ENCODE results near the gene SIRT3. TPM values are rescaled to one million over a fixed set of nuclear protein-coding genes. Genes with fewer than 3 reads are reported as not detected.

Gene SIRT3
- total RNA-seq, 1 experiment from 2014 or later = 37.5 TPM

- CTCF ChIA-PET = no interaction called here
- no peak for ATAC-seq
- no peak for DNase-seq (ENCODE audit: low read depth, low spot score)
- intact Hi-C loops (cut with micrococcal nuclease; ENCODE audit: unreplicated experiment) (no loop called here), in situ Hi-C loops (cut with HindIII; ENCODE audit: low pct_unique_long_range_greater_than_20kb, low sequenced_read_pairs) (no loop called here)
- BruUV-seq (replicated peaks) = TSS peak; percentile 66
- Histone ChIP-seq H3K36me3 (ENCODE audit: control insufficient read depth, insufficient read depth, low read length) (peaks cover 11% of the 10 kb centered on the region), H3K27me3 (ENCODE audit: control insufficient read depth, insufficient read depth, low read length) (no peaks in the 10 kb centered on the region), H3K9me3 (ENCODE audit: control insufficient read depth, insufficient read depth, low read depth, low read length) (no peaks in the 10 kb centered on the region), H3K4me1 (ENCODE audit: control insufficient read depth, insufficient read depth, low read length) (peaks cover 24% of the 10 kb centered on the region), H3K27ac (ENCODE audit: low read length) (peak overlapping the region; percentile 100; the same call in 1 of the 2 replicates), H3K4me3 (ENCODE audit: low read depth in 2 of 2, low read length in 2 of 2) (peak overlapping the region in 1 of 2 experiments; percentile 100; a peak in 2 of 4 replicates)
- POLR2A ChIA-PET = interaction anchor here (0.9 kb wide), 2 partner anchors 32 to 33 kb away, joined by 4 to 12 read pairs; partner anchors contain the start of gene PSMD13
- TF ChIP-seq POLR2AphosphoS5 (IDR thresholded peaks at IDR 0.05; ENCODE audit: low read depth, low read length) (no peak), REST (IDR thresholded peaks at IDR 0.05; ENCODE audit: insufficient read depth in 1 of 2, low read depth in 2 of 2, low read length in 1 of 2) (no peak), CTCF (IDR thresholded peaks at IDR 0.05) (no peak), SIN3A (IDR thresholded peaks at IDR 0.05; ENCODE audit: borderline replicate concordance, insufficient read depth, low read depth, low read length) (no peak), TCF7L2 (IDR thresholded peaks at IDR 0.05; ENCODE audit: low read depth, low read length) (no peak)
These were observed 30.7 kb downstream of the SIRT3 start for GRCh38 chr11:205221-206001.

- H3K4me3 ChIP-seq (ENCODE audit: low read depth in 2 of 2, low read length in 2 of 2) = no peak overlapping the region
- no peak for DNase-seq (ENCODE audit: low read depth, low spot score)
- peaks cover 16% of the 10 kb centered on the region for H3K4me1 ChIP-seq (ENCODE audit: control insufficient read depth, insufficient read depth, low read length)
- BruUV-seq (replicated peaks) = no TSS peak
- ChIA-PET CTCF (no interaction called here), POLR2A (interaction anchor here (0.9 kb wide), 1 partner anchor 32 kb away, joined by 12 read pairs; the partner anchor contains the start of gene PSMD13)
- in situ Hi-C loops (cut with HindIII; ENCODE audit: low pct_unique_long_range_greater_than_20kb, low sequenced_read_pairs) = no loop called here
- no peaks in the 10 kb centered on the region for H3K27me3 ChIP-seq (ENCODE audit: control insufficient read depth, insufficient read depth, low read length)
- no peaks in the 10 kb centered on the region for H3K9me3 ChIP-seq (ENCODE audit: control insufficient read depth, insufficient read depth, low read depth, low read length)
- peaks cover 4% of the 10 kb centered on the region; the same call in 1 of the 2 replicates for H3K36me3 ChIP-seq (ENCODE audit: control insufficient read depth, insufficient read depth, low read length)
- intact Hi-C loops (cut with micrococcal nuclease; ENCODE audit: unreplicated experiment) = no loop called here
- ATAC-seq = no peak
- H3K27ac ChIP-seq (ENCODE audit: low read length) = no peak overlapping the region
- TF ChIP-seq SIN3A (IDR thresholded peaks at IDR 0.05; ENCODE audit: borderline replicate concordance, insufficient read depth, low read depth, low read length) (no peak), POLR2AphosphoS5 (IDR thresholded peaks at IDR 0.05; ENCODE audit: low read depth, low read length) (0 out of 2 replicates have a peak, but pooled peaks have one; percentile 6)
These were observed 31.5 kb downstream of the SIRT3 start for GRCh38 chr11:204587-205109.
